ENCODE data around the gene MAST3. TPM values are rescaled to one million over a fixed set of nuclear protein-coding genes. Genes with fewer than 3 reads are reported as not detected.

Gene MAST3
- total and polyA plus RNA-seq, 2 of the 8 experiments (the other 6 are each of a cell fraction or from before 2014, with no cell fraction given), result 3.4 to 9.0 TPM

DNA sequence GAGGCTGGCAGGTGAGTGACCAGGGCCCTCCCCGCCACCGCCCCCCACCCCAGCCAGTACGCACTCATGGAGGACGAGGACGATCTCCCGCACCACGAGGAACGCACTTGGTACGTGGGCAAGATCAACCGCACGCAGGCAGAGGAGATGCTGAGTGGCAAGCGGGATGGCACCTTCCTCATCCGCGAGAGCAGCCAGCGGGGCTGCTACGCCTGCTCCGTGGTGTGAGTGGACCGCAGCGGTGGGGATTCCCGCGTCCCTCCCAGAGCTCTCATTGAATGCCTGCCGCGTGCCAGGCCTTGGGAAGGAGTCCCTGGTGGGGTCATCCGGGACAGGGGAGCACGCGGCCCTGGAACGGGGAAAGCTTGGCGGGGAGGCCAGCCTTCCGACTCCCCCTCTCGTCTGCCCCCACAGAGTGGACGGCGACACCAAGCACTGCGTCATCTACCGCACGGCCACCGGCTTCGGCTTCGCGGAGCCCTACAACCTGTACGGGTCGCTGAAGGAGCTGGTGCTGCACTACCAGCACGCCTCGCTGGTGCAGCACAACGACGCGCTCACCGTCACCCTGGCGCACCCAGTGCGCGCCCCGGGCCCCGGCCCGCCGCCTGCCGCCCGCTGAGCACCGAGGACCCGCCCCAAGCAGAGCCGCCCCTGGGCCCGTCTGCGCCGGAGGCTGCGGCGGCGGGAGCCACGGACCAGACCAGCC lies 71.2 kb downstream of the MAST3 start:
- H3K9me3 ChIP-seq (ENCODE audit: insufficient read depth in 2 of 2, low read depth in 1 of 2, low read length in 1 of 2), result no peaks in the 10 kb centered on the region
- no peak overlapping the region for H3K56ac ChIP-seq (replicated peaks; ENCODE audit: insufficient read length, low read depth, low read length)
- H2BK20ac ChIP-seq (ENCODE audit: low read length), result no peak overlapping the region
- no peak overlapping the region for H2AK5ac ChIP-seq (ENCODE audit: low read depth, low read length)
- ChIA-PET POLR2A (ENCODE audit: partially characterized antibody) (interaction anchor here (0.9 to 1.5 kb wide), 5 partner anchors 19 to 83 kb away, joined by 3 to 4 read pairs (median 3); no protein-coding TSS in a partner anchor), CTCF (ENCODE audit: partially characterized antibody) (interaction anchor here (0.5 to 2.5 kb wide), 18 partner anchors 9 to 94 kb away, joined by 3 to 17 read pairs (median 4); partner anchors contain the start of gene RAB3A)
- H2AFZ ChIP-seq (ENCODE audit: low read length), result no peak overlapping the region
- no peak overlapping the region; the same call in 1 of the 2 replicates for H4K8ac ChIP-seq (ENCODE audit: extremely low read depth, insufficient read depth, low read length)
- no peaks in the 10 kb centered on the region; a peak in 1 of 7 replicates for H3K27me3 ChIP-seq (replicated peaks in 1 of 4; ENCODE audit: control insufficient read depth in 3 of 4, extremely low read depth in 1 of 4, insufficient read depth in 3 of 4, low read length in 3 of 4)
- no peak overlapping the region for H4K5ac ChIP-seq (ENCODE audit: insufficient read length, low read depth, low read length)
- H3K9ac ChIP-seq (replicated peaks in 1 of 4; ENCODE audit: extremely low read depth in 1 of 4, low read depth in 3 of 4, low read length in 3 of 4), result no peak overlapping the region
- H3K4me2 ChIP-seq (ENCODE audit: insufficient read depth in 1 of 2, low read depth in 2 of 2, low read length in 2 of 2), result no peak overlapping the region
- H3K23ac ChIP-seq (ENCODE audit: insufficient read length), result no peak overlapping the region
- H3K18ac ChIP-seq (ENCODE audit: extremely low read depth, low read length), result no peak overlapping the region
- WGBS, 2 experiments (ENCODE audit: extremely low coverage in 1 of 2, insufficient coverage in 1 of 2, insufficient read length in 1 of 2, insufficient replicate concordance in 2 of 2, low coverage in 1 of 2, low lambda C conversion rate in 2 of 2, missing lambda C conversion rate in 1 of 2), result 97% methylated on average over 42 of the region's 66 CpGs; no CpG with 5 or more reads in 1 of the 2 experiments
- no peak overlapping the region for H2BK15ac ChIP-seq (ENCODE audit: low read length)
- no peak overlapping the region for H3K14ac ChIP-seq (ENCODE audit: insufficient read length)
- H3K23me2 ChIP-seq (ENCODE audit: low read depth, low read length), result peaks cover 2% of the 10 kb centered on the region; the same call in 1 of the 2 replicates
- no peaks in the 10 kb centered on the region for H3K79me1 ChIP-seq (ENCODE audit: low read depth, low read length)
- DNase-seq (ENCODE audit: low read depth in 1 of 2, low spot score in 2 of 2), result no peak
- peaks cover 0 to 5% (median 2%) of the 10 kb centered on the region in 4 experiments; a peak in 2 of 7 replicates for H3K4me1 ChIP-seq (replicated peaks in 1 of 4; ENCODE audit: control insufficient read depth in 3 of 4, insufficient read depth in 4 of 4, low read length in 3 of 4)
- no peak overlapping the region for H3K27ac ChIP-seq (ENCODE audit: low read depth, low read length)
- H3K79me2 ChIP-seq (ENCODE audit: control insufficient read depth in 1 of 2, insufficient read depth in 2 of 2, low read length in 2 of 2), result no peaks in the 10 kb centered on the region
- no peak overlapping the region for H4K91ac ChIP-seq (replicated peaks; ENCODE audit: insufficient read length, low read length)
- no peak for FAIRE-seq
- no peak overlapping the region; the same call in 1 of the 2 replicates for H2BK5ac ChIP-seq (ENCODE audit: low read depth, low read length)
- H3K36me3 ChIP-seq (ENCODE audit: control insufficient read depth in 2 of 4, insufficient read depth in 4 of 4, low read length in 3 of 4), result peaks cover 9 to 24% (median 13%) of the 10 kb centered on the region in 4 experiments; a peak in 7 of 8 replicates
- H4K20me1 ChIP-seq (replicated peaks in 1 of 2; ENCODE audit: control insufficient read depth in 1 of 2, insufficient read depth in 2 of 2, low read length in 2 of 2), result no peaks in the 10 kb centered on the region
- H3K4me3 ChIP-seq (ENCODE audit: extremely low read depth in 1 of 4, insufficient read depth in 2 of 4, low read depth in 3 of 4, low read length in 4 of 4), result no peak overlapping the region
- H2BK12ac ChIP-seq (ENCODE audit: low read depth, low read length), result peak overlapping the region; percentile 68; the same call in 1 of the 2 replicates
- H2BK120ac ChIP-seq (replicated peaks; ENCODE audit: low read depth, low read length), result no peak overlapping the region
- H3K4ac ChIP-seq (replicated peaks; ENCODE audit: insufficient read length, low read depth, low read length), result no peak overlapping the region
- TF ChIP-seq SIRT6 (IDR thresholded peaks at IDR 0.05; ENCODE audit: low read length), result no peak
- no peak for TF ChIP-seq BACH1 (IDR thresholded peaks at IDR 0.05; ENCODE audit: low read length)
- no peak for TF ChIP-seq SP2 (IDR thresholded peaks at IDR 0.05; ENCODE audit: low read length)
- no peak for TF ChIP-seq CTBP2 (IDR thresholded peaks at IDR 0.05; ENCODE audit: borderline replicate concordance, insufficient read depth, insufficient read length, low read length)
- no peak for TF ChIP-seq GTF2F1 (IDR thresholded peaks at IDR 0.05; ENCODE audit: borderline replicate concordance, low read depth, low read length)

All from H1 (cell line).